ENCODE data around the gene PRR13.

DNA sequence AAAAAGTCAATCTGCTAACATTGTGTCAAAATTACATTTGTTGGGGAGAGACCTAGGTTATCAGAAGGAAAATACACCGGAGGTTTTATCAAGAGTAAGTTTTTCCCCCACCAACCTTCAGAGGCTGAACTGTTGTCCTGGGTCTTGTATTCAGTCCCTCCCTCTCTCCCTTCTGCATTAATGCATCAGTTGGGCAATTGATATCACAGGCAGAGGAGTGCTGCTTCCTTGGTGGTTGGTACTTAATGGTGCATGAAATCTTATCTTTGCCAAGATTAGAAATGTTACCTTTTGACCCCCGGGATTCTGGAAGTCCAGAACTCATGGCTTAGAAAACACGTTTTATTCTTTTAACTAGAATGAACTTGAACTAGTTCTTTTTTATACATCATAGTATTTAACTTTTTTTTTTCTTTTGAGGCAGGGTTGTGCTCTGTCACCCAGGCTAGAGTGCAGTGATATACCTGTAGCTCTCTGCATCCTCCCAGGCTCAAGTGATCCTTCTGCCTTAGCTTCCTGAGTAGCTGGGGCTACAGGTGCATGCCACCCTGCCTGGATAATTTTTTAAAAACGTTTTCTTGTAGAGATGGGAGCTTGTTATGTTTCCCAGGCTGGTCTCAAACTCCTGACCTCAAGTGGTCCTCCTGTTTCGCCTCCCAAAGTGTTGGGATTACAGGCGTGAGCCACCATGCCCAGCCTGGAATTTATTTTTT, 15.3 kb downstream of the PRR13 start:
- TF ChIP-seq CTCF (IDR thresholded peaks at IDR 0.05) (no peak), POLR2A (IDR thresholded peaks at IDR 0.05) (no peak)

All from adrenal gland (tissue), 5 donors.